GM19099 (cell line): ENCODE data around the gene NT5C.

Source experiments
- POLR2A ChIP-seq: IDR thresholded peaks from 3 replicates; pipeline ENCODE4 v1.6.1; 2011; ENCODE audit warnings: low read depth; ENCODE audit not compliant: insufficient read length; ENCODE audit errors: extremely low read depth

The NT5C gene

DNA sequence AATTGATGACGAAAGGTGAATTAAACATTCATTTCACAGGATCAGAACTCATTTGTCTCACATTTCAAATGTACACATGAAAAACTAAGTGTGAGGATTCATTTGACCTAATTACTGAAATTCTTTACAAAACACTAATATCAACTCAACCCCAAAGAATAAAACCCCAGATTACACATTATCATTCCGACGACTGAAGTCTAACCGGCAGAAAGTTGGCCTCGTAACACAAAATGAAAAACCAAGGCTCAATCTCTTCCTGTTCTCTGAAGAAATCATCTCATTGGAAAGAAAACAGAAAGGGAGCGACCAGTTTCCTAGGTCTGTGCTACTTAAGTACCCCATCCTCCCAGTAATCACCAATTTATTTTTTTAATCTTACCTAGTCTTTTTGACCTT is 21.0 kb upstream of the NT5C start:
- TF ChIP-seq POLR2A = no peak

DNA sequence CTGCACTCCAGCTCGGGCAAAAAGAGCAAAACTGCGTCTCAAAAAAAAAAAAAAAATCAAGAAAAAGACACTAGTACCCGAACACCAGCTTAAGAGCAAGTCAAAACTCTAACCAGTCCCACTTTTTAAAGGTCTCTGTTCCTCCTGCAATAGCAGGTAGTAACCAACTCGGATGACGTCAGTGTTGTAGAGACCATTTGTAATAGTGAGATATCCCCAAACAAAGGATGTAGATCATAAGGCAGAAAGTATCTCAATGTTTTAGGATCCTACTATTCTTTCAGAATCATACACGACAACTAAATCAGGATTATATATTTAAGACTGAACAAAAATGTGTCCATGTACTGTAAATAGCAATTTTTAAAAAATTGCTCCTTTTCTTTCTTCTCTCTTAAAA is 20.4 kb upstream of the NT5C start:
- no peak for TF ChIP-seq POLR2A

DNA sequence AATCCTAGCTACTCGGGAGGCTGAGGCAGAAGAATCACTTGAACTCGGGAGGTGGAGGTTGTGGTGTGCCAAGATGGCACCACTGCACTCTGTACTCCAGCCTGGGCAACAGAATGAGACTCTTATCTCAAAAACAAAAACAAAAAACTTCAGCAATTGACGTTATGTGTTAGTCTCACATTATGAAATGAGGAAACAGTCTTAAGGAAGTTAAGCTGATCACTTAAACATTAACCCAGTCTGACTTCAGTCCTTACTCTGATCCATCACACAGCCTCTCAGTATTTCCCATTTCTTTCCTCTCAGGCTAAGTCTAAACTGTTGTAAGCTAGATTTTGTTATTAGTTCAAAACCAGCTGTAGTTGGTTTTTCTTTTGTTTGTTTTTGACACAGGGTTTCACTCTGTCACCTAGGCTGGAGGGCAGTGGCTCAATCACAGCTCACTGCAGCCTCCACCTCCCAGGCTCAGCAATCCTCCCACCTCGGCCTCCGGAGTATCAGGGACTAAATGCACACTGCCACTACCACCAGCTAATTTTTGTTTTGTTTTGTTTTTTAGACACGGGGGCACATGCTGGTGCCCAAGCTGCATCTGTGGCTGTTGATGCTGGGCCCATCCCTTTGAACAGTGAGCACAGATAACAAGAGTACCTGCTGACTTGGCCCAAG is 16.5 kb upstream of the NT5C start:
- TF ChIP-seq POLR2A = no peak

GRCh38 chr17:75146592-75146991 is 15.1 kb upstream of the NT5C start:
- no peak for TF ChIP-seq POLR2A

DNA sequence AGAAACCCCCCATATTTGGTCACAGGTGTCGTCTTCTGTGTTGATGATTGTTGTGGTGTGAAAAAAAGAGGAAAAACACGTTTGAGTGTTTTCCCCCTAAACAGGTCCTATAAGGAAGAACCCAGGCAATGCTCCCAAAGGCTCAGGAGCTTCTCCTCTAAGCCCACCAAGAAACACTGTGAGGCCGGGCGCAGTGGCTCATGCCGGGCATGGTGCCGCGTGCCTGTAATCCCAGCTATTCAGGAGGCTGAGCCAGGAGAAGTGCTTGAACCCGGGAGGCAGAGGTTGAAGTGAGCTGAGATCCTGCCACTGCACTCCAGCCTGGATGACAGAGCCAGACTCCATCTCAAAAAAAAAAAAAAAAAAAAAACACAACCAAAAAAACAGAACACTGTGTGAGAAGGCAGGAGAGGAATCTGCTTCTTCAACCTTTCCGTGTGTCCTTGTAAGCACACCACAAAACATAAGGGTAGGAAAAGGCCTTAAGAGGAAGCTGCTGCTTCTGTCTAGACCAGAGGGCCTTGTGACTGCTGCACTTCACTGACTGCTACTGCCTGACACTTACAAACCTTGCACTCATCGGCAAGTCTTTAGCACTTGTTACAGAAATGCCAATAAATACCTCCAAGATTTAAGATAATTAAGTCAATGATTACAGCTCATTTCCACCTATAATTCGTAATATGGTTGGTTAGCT is 13.4 kb upstream of the NT5C start:
- TF ChIP-seq POLR2A = no peak

DNA sequence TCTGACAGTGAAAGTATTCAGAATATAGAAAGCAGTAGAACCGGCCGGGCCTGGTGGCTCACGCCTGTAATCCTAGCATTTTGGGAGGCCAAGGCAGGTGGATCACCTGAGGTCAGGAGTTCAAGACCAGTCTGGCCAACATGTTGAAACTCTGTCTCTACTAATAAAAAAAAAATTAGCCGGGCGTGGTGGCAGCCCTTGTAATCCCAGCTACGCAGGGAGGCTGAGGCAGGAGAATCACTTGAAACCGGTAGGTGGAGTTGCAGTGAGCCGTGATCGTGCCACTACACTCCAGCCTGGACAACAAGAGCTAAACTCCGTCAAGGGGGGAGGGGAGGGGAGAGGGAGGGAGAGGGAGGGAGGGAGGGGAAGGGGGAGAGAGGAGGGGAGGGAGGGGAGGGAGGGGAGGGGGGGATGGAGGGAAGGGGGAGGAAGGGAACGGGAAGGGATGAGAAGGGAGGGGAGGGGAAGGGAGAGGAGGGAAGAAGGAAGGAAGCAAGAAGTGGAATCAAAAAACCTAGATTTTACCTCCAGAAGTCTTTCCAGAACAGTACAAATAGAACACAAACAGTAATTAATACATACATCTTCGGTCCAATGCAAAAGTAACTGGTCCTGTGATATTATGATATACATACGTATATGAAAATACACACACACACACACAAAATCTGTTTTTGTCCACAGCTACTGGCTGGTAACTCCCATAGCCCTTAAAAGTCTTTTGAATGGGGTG is 10.9 kb upstream of the NT5C start:
- TF ChIP-seq POLR2A = no peak

DNA sequence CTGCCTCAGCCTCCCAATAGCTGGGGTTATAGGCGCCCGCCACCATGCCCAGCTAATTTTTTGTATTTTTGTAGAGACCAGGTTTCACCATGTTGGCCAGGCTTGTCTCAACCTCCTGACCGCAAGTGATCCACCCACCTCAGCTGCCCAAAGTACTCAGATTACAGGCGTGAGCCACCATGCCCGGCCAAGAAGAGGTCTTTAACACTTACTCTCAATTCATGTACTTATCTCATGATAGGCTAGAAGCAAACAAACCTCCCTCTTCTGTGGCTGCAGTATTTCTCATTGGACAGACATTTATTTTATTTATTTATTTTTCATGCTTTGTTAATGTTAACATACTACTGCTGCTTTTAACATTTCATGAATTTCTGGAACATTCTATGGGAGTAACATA is 7.0 kb upstream of the NT5C start:
- TF ChIP-seq POLR2A = no peak

GRCh38 chr17:75135946-75136345 is 4.4 kb upstream of the NT5C start:
- no peak for TF ChIP-seq POLR2A

GRCh38 chr17:75135452-75135851 is 3.9 kb upstream of the NT5C start:
- no peak for TF ChIP-seq POLR2A

DNA sequence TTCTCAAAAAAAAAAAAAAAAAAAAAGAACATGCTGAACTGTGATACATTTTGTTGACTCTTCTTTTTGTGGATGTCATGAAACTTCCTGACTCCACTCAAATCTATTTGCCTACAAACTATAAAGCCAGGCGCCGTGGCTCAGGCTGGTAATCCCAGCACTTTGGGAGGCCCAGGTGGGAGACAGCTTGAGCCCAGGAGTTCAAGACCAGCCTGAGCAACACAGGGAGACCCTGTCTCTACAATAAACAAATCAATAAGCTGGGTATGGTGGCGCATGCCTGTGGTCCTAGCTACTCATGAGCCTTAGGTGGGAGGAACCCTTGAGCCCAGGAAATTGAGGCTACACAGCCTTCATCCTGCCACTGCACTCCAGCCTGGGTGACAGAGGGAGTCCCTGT is 1.5 kb upstream of the NT5C start:
- TF ChIP-seq POLR2A = no peak

DNA sequence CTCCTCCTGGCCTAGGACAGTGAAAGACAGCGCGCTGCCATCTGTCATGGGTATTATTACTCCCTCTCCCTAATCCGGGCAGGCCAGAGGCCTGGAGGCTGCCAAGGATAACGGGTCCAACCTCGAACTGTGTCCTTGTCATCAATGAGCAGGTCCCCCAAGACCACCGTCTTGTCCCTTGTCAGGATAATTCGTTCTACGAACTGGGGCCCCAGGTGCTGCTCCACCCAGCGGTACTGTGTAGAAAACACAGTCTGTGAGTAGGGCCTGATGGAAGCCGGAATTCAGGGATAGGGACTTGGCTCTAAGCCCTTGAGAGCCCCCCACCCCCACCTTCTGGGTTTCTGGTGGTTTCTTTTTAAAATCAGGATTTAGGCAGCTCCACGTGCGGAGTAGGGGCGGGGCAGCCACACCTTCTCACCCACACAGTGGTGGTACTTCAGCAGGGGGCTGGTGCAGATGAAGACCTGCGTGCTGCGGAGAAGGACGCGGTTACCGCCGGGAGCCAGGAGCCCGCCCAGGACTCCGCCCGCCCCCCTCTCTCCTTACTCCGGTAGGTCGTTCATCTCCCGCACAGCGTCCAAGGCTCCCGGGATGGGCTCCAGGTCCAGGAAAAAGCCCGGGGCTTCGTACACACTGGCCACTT is 787 bp downstream of the NT5C start:
- TF ChIP-seq POLR2A = no peak

GRCh38 chr17:75130059-75130631 is 1.4 kb downstream of the NT5C start:
- TF ChIP-seq POLR2A = no peak

DNA sequence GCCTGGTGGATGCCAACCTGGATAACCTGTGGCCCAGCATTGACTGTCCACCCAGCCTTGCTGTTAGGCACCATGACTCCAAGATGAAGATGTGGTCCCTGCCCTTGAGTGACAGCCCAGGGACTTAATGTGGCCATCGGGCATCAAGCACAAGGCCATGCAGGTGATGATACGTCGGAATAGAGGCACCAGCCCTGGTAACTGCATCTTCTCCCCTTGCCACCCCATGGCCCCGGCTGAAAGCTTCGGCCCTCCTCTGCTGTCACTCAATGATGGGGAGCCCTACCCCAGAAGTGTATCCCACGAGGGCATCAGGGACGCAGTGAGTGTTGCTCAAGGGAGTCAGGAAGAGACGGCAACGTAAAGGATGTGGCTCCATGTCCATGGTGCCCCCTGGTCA is 2.0 kb downstream of the NT5C start:
- no peak for TF ChIP-seq POLR2A

GRCh38 chr17:75128694-75129505 is 2.6 kb downstream of the NT5C start:
- TF ChIP-seq POLR2A = no peak

DNA sequence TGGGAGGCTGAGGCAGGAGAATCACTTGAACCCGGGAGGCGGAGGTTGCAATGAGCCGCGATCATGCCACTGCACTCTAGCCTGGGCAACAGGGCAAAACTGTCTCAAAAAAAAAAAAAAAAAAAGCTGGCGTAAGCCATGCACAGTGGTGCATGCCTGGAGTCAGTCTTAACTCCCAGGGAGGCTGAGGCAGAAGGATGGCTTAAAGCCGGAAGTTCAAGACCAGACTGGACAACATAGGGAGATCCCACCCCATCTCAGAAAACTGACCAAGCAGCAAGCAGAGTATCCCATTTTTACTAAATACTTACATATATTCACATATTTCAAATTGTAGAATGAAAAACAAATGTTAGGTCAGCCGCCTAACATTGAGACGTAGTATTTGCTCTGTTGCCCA is 4.6 kb downstream of the NT5C start:
- no peak for TF ChIP-seq POLR2A

GRCh38 chr17:75125984-75126383 is 5.6 kb downstream of the NT5C start:
- no peak for TF ChIP-seq POLR2A
